Forelimb muscle (tissue), 1 donor: ENCODE results near the gene ME3. TPM values are rescaled to one million over a fixed set of nuclear protein-coding genes. Genes with fewer than 3 reads are reported as not detected.

ENCODE experiments used
- DNase-seq: peaks from one replicate; pipeline ENCODE4 v3.0.0-alpha.2; 2013; ENCODE audit warnings: low read depth
- polyA plus RNA-seq: library from polyadenylated mRNA; unstranded; fragments of 120-200 nt; gene quantifications from one replicate; pipeline ENCODE4 v1.2.1, GENCODE V29; 2013; ENCODE audit not compliant: insufficient read length

The ME3 gene
- polyA plus RNA-seq, 1 donor: 10.8 TPM

DNA sequence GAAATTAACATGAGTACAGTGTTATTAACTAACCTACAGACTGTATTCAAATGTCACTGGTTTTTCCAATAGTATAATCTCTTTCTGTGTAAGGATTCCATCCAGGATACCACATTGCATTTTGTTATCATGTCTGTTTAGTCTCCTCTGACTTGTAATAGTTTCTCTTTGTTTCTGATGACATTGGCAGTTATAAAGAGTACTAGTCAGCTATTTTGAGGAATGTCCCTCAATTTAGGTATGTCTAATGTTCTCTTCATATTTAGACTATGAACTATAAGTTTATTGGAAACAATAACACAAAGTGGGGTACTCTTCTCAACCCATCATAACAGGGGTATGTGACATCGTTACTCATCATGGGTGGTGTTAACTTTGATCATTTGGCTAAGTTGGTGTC lies 20.3 kb upstream of the ME3 start:
- DNase-seq: no peak

DNA sequence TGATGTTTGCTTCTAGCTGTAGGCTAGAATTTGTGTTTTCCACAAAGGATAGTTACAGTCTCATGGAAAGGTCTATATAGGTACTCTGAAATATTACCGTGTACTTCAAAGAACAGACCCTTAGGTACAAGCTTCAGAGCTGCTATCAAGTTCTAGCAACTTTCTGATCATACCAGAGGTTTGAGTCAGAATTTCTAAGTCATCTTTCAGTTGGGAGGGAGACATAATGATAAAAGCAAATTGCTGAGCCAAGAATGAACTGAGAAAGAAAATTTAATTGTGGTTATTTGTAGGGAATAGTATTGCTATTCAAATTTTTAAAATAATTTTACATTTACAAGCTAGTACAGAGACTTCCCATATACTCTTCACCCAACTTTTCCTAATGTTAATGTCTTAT lies 19.9 kb upstream of the ME3 start:
- DNase-seq: no peak

DNA sequence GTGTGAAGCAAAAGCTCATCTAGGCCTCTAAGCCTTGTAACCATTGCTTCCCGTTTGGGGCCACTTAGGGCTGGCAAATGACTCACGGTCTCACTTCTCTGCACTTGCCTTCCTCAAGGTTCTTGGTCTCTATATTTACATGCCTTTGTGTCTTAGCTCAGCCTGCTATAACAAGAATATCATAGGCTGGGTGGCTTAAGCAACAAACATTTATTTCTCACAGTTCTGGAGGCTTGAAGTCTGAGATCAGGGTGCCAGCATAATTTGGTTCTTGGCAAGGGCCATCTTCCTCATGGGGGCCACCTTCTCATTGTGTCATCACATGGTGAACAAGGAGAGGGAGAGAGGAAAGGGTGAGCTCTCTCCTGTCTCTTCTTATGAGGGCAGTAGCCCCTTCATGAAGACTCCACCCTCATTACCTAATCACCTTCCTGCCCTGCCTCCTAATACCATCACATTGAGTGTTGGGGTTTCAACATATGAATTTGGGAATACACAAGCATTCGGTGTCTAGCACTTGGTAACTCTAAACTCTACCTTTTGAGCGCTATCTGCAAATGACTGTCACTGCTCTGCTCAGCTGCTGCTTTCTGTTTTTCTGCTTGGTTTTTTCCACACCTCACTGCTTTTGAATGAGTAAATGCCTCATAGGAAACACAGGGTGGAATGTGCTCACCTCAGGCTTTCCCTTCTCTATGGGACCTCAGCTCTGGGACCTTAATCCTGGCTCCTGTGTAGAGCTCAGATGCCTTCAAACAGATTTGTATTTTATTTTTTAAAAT lies 16.2 kb upstream of the ME3 start:
- DNase-seq: no peak

DNA sequence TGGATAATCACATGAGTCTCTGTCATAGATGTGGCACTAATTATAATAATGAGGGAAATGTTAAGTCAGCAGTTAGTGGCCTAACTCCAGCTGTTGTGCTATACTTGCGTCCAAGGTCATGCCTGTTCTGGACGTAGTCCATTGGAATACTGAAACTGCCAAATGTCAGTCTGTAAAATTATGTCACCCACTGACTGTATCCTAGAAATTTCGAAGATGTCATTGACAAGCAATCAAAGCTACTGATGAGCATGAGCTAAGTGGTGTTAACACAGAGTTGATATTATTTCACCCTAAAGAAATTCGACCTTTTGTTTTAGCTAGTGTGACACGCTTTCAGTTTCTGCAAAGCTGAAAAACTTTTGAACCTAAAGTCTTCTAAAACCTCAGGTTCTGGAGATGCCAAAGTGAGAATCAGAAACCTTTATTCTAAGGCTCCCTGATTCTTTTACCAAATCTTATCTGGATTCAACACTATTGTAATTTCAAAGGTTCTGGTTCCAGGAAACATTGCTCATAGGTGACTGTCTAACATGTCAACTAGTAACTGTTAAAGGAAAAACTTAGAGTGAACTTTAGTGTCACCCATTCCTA lies 14.9 kb upstream of the ME3 start:
- no peak for DNase-seq

DNA sequence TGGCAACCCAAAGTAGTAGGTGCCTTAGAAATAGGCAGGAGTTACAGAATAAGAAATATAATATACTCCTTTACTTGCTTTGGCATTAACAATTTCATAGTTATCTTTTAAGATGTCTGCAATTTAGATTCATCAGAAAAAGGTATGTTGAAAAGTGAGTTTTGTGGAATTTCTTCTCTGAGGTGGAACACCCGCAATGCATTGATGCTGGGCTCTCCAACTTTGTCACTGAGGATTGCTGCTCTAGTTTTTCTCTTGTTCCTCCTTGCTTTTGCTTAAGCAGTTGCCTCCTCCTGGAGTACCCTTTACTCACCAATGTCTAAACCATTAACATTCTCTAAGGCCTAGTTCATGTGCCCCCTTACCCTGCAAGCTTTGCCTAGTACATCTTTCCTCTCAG lies 14.1 kb upstream of the ME3 start:
- no peak for DNase-seq

DNA sequence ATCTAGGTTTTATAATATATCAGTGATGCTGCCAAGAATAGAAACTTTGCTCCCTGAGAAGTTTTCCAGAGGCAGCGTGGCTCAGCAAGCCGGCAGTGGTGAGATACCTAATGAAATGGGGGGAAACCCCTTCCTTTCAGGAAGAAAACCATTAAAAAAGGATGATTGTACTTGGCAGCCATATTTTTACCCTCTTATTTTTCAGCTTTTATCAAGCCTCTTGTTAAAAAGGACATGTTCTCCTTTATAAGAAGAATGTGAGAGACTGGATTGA lies 9.0 kb upstream of the ME3 start:
- no peak for DNase-seq

DNA sequence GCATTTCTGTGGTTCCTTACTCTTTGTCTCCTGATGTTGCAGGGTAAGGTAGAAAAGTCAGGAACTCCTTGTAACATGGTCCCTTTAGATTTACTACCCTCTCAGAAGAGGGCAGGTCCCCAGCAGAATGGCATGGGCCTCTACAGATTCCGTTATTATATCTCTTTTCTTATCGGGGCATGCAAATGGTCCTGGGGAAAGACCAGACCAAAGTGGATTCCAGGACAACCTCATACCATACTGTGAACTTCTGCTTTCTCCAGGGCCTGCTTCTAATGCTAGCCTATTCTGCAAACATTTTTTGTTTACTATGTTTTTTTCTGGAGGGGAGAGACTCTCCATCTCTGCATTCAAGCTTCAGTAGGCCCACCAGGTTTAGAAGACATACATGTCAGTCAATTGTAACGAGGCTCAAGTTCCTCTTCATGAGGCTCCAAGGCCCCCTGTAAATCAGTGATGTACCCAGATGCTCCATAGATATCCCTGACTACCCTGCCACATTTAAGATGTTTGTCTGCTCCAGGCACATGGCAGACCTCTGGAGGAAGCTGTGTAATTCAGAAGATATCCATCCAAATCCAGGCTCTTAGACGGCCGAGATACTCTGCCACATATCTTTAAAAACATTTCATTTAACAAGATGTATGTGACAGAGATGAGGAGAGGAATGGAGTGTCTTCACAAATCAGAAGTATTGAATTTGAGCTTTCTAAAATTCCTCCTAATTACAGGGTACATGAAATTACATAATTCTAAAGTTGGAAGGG lies 8.5 kb upstream of the ME3 start:
- no peak for DNase-seq

DNA sequence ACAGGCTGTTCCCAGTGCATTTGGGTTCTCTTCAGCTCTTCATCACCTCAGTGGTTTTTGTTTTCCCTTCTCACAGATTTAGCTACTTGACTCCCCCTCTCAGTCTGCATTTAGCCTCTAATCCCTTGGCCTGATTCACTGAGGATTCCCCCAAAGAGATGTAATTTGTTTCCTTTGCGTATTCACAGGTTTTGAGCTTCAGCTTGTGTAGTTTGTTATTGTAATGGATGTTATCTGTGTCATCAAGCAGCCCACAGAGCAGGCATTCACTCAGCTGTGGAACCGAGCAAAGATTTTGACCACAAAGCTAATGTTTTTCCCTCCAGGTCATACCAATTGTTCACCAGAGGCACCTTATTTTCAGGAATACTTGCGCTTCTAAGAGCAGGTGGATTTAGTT lies 6.4 kb upstream of the ME3 start:
- no peak for DNase-seq

DNA sequence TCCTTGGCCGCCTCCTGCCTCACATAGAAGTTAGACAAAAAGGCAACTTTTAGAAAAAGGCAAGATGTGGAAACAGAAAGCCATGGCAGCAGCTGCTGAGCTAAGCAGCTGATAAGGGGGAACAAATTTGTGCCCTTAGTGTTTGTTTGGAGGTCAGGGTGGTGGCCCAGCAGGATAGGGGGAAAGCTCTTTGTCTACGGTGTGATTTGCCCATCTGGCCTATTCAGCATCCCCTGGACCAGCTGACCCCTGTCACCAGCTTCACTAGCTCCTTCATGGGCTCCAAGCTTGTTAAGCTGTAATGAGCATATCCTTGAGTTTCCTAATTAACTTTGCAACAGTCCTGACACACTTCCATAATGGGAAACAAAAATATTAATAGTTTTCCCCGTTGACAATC lies 5.9 kb upstream of the ME3 start:
- DNase-seq: no peak

DNA sequence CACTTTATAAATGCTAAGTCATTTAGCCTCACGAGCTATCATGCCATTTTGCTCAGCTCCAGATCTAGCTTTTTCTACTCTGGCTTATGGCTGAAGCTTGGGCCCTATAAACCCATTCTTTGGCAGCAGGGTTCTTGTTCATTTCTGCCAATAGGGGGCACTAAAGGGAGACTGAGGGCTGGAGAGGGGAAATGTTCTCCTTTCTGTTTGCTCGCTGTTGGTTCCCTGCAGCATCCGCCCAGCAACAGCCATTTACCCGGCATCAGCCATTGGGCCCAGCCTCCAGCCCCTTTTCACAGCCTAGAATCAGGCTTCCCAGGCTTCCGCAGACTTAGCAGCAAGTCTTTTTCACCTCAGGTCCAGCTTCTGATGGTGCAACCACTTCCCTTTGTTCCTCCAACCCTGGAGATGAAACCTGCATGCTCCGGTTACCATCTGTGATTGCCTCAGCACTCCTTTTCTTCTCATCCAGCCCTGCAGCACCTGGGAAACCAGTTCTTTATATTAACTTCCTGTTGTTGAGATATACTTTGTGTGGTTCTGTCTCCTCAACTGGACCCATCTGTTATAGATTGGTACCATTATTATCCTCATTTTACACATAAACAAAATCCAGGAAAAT lies 4.2 kb upstream of the ME3 start:
- no peak for DNase-seq

DNA sequence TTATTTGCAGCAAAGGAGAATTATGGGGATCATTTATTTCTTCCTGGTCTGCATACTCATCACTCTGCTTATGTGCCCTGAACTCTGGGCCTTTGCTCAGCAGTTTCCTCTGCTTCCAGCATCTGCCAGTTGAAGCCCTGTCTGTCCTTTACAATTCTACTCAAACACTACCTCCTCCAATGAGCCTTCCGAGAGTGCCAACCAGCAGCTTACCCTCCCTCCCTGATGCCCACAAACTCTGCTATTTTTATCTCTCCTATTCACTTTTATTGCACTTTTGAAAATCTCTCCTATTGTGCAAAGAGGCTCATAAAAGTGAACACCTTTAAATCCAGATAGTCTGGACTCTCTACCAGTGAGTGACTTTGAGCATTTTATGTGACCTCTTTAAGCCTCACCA lies 3.6 kb upstream of the ME3 start:
- no peak for DNase-seq

DNA sequence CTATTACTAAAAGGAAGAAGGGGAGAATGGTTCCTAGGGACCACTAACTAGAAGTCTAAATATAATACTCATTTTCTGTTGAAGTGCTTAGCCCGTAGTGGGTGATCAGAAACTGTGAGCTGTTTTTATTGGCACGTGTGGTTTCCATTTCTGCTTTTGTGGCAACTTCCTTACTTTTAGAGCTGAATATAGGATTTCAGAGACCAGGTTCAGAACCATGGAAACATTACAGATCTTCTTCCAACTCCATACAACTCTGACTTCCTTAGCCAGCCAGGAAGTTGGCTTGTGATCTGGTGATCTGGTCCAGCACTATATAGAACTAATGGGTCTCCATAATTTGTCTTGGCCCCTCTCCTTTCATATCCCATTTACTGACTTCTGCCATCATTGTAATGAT lies 2.6 kb upstream of the ME3 start:
- DNase-seq: no peak

DNA sequence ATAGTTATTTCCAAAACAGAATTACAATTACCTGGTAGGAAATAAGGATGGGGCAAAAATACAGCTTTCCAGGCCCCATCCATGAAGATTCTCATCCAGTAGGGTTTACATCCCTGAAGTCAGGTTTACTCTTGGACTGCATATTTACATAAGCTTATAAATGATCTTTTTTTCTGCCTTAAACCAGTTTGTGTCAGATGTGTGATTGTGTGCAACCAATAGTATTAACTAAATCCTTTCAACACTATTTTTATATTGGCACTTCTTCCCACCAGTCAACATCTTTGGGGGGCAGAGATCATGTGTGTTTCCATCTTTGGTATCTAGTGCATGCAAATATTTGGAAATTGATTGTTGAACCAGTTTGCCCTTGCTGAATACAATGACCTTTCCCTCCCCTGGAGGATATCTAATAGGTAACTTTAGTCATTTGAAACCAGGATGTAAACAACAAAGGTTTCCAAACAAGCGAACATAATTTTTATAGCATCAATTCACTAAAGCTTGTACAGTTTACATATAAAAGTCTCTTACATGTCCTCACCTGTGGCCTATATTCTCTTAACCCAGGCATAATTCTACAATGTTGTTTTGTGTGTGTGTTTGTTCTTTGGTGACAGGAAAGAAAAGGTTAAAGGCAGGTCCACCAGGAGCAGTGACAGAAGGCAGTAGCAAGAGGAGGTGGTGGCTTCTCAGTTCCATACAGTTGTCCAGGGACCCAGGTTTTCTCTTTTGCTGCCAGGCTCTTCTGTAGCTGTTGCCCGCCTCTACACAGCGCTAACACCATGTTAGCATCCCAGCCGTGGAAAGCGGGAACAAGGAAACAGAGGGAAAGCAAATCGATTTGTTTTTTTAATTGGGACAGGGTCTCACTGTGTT lies 1.7 kb upstream of the ME3 start:
- no peak for DNase-seq

DNA sequence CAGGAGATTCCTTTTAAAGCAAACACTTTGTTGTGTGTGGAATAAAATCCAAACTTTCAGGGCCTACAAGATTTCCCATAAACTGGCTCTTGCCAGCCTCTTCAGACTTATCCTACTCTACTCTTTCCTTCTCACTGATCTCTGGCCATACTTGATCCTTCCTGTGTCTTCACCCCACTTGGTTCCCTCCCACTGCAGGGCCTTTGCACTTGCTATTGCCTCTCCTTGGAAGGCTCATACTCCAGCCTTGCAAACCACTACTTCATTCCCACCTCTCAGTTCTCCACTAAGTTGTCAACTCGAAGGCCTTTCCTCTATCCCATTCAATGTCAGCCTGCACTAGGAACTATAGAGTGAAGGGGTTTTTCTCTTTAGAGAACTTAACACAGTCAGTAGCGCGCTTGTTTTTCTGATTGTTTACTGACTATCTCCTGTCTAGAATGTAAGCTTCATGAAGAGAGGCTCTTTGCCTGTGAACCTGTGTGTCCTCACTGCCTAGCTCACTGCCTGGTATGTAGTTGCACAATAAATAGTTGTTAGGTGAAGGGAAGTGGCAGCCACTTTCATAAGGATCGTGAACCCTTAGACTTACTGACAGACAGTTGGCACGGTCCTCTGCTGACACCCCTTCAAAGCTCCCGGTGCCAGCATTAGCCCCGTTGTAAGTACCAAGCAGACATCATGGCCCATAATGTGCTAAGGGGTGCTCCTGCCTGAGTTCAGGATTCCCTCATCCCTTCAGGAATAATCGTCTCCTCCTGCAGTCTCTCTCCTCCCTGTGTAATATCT lies 833 bp upstream of the ME3 start:
- DNase-seq: no peak

DNA sequence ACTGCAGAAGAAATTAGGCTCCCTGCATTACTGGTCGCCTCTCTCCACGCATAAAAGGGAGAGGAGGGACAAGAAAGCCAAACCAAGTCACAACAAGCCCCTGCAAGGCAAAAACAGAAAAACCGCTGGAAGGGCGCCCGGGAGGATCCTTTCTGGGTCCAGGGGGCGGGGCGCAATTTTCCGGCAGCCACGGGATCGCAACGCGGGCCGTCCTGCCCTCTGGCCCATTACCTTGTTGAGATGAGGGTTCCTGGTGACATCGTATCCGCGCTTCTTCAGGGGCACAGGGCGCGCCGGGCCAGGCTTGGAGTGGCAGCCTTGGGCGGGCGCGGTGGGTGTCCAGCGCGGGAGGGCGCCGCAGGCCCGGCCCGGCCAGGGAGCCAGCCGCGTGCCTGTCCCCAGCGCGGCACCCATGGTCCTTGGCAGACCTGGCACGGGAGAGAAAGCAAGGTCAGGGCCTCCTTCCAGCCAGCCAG lies 847 bp downstream of the ME3 start:
- no peak for DNase-seq

DNA sequence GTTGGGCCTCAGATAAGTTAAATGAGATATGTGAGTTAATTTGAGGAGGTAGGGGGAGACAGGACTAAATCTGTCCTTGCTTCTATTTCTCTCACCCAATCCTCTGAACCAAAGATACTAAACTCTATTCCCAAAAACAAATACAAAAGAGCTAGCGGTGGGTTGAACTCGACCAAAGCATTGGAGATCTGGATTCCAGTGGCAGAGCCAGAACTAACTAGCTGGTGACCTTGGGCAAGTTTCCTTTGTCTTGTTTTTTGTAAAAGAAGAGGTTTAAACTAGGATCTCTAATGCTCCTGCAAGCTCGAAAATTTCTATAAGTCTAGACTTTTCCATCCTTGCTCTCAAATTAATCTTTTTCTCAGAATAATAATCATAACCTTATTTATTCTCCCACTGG lies 1.5 kb downstream of the ME3 start:
- no peak for DNase-seq

DNA sequence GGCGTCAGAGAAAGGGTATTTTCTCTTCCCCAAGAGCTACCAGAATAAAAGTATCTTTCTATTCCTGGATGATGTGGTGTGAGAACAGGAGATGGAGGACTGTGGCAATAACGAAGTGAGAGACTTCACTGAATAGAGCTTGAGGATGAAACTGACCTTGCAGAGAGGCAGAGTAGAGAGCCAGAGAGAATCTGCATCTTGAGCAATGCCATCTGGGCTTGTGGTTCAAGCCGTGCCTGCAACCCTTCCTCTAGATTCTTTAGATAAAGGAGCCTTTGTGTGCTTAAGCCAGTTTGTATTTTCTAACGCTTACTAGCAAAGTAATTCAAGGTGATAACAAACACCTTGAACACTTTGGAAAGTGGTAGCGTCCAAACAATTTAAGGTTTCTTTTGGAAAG lies 2.2 kb downstream of the ME3 start:
- no peak for DNase-seq

DNA sequence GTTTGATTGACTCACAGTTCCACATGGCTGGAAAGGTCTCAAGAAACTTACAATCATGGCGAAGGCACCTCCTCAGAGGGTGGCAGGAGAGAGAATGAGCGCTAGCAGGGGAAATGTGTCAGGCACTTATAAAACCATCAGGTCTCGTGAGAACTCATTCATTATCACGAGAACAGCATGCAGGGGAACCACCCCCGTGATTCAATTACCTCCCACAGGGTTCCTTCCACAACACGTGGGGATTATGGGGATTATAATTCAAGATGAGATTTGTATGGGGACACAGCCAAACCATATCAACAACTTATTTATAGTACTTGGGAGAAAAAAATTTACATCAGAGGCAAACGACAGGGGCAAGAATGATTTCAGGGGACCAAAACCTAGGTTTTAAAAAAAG lies 3.0 kb downstream of the ME3 start:
- DNase-seq: no peak

DNA sequence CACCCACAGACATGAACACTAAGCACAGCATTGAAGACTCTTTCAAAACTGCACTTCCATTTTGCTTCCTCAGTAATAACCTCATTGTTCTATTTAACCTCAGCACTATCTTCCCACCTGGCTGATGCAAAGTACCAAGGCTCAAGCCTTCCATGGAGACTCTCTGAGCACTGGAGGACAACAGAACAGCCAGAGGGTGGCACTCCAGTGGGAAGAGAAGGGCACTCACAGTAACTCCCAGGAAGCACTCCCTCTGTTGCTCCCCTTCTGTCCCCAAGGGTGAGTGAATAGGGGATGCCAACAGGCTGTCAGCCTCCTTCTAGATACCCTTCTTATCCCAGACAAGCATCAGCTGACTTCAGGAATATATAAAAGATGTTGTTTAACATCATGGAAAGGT lies 3.5 kb downstream of the ME3 start:
- DNase-seq: no peak

DNA sequence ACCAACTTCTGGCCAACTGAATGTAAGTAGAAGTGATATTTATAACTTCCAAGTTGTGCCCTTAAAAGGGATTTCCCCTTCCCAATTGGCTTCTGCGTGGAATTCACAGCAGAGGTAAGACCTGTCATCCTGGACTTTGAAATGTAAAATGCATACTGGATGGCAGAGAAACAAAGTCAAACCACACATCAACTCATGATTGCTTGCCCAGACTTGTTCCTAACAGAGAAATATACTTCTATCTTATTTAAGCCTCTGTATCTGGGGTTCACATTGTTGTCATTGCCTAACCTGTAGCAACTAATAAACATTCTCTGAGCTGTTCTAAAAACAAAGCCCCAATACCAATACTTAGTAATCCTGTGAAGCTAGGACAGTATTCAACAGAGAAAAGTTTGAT lies 6.2 kb downstream of the ME3 start:
- DNase-seq: no peak

DNA sequence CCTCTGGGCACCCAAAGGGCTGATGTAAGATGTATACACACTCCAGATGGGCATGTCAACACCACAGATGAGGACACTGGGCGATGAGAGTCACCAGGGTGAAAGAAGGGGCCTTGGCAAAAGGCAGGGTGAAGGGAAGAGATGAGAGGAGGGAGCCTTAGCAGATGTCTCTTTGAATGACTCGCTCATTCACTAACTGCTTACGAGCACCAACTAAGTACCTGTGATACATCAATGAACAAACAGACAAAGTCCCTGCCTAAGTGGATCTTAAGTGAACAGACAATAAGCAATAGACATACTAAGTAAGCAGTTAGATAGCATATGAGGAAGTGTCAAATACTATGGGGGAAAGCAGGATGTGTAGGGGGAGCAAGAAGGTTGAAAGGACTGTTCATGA lies 7.5 kb downstream of the ME3 start:
- no peak for DNase-seq
